Thyroid gland (tissue), 4 donors: ENCODE measurements around the gene ARHGEF25. TPM values are rescaled to one million over a fixed set of nuclear protein-coding genes. Genes with fewer than 3 reads are reported as not detected.

ENCODE experiments used
- DNase-seq, 2 donors: peaks; one replicate each; pipeline ENCODE4 v3.0.0-alpha.2; 2019
- H3K27ac ChIP-seq, 3 donors: fragments of 200-600 bp; sonication (generic); 1 replicate in 2 of 3; 2 replicates in 1 of 3; pipeline ENCODE4 v1.5.1; 2016 to 2019; ENCODE audit warnings: mild to moderate bottlenecking in 1 of 3, moderate library complexity in 1 of 3
- H3K27me3 ChIP-seq: fragments of 200-600 bp; sonication (generic); one replicate; pipeline ENCODE4 v1.5.1; 2019
- H3K36me3 ChIP-seq, 2 donors: fragments of 200-600 bp; sonication (generic); one replicate each; pipeline ENCODE4 v1.5.1; 2016 to 2019
- H3K4me1 ChIP-seq, 2 donors: fragments of 200-600 bp; sonication (generic); one replicate each; pipeline ENCODE4 v1.5.1; 2017 to 2019
- H3K4me3 ChIP-seq, 3 donors: fragments of 200-600 bp; sonication (generic); replicated peaks in 1 of 3; 1 replicate in 2 of 3; 2 replicates in 1 of 3; pipeline ENCODE4 v1.5.1; 2016; ENCODE audit warnings: mild to moderate bottlenecking in 1 of 3
- H3K9me3 ChIP-seq: fragments of 200-600 bp; sonication (generic); one replicate; pipeline ENCODE4 v1.5.1; 2017
- POLR2A ChIP-seq, 2 donors: fragments of 450-650 bp; IDR thresholded peaks; one replicate each; pipeline ENCODE4 v1.6.1; 2017; ENCODE audit warnings: antibody characterized with exemption in 2 of 2, mild to moderate bottlenecking in 2 of 2, moderate library complexity in 1 of 2
- WGBS, 2 donors: methylation state at CpG; one replicate each; pipeline ENCODE4 v1.1.5; 2017; 5-methylcytosine and 5-hydroxymethylcytosine counted together
- intact Hi-C: fragments of 100-400 bp; cut with DNase I; formaldehyde crosslinking; loops from one replicate; pipeline ENCODE4 v1.15.1; 2023
- total RNA-seq, 4 donors: library from RNA; depleted of rRNA; stranded (reverse); fragments of >200 nt; gene quantifications; one replicate each; pipeline ENCODE4 v1.2.3, GENCODE V29; 2016
- TF ChIP-seq, protein P1 (sequence below), 6 experiments: fragments of 200-600 bp in 3 of 6; fragments of 450-650 bp in 3 of 6; sonication (generic) in 3 of 6; IDR thresholded peaks; one replicate each; pipeline ENCODE4 v1.5.1; 2016 to 2019; ENCODE audit warnings: antibody characterized with exemption in 6 of 6, mild to moderate bottlenecking in 2 of 6, inconsistent platforms in 1 of 6, moderate library complexity in 1 of 6

ARHGEF25 gene
- total RNA-seq, 4 donors from 2014 or later: 3.3 to 25.8 (median 3.9) TPM

DNA sequence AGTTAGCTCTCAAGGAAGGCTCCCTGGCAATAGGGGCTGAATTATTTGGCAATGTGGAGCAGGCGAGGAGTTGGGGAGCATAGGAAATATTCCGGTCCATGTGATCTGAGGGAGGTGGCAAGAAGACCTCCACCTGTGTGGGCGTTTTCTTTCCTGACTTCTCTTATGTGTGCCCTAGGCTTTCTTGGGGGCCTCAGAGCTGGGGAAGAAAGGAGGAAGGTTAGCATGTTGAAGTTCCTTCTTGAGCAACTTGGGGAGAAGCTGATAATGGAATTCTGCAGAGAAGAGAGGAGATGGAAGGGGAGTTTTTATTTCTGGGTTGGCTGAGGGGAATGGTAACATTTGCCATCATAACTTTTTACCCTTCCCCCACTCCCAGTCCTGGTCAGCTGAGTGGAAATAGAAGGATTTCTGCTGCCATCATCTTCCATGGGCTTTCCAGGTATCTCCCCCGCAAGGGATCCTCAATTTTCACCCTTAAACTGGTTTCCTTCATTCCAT, 5.4 kb upstream of the ARHGEF25 start:
- H3K27ac ChIP-seq: no peak overlapping the region
- whole genome bisulfite sequencing, 2 donors: 80 to 81% methylated on average over 4 of the region's 4 CpGs
- TF ChIP-seq, protein P1, sequence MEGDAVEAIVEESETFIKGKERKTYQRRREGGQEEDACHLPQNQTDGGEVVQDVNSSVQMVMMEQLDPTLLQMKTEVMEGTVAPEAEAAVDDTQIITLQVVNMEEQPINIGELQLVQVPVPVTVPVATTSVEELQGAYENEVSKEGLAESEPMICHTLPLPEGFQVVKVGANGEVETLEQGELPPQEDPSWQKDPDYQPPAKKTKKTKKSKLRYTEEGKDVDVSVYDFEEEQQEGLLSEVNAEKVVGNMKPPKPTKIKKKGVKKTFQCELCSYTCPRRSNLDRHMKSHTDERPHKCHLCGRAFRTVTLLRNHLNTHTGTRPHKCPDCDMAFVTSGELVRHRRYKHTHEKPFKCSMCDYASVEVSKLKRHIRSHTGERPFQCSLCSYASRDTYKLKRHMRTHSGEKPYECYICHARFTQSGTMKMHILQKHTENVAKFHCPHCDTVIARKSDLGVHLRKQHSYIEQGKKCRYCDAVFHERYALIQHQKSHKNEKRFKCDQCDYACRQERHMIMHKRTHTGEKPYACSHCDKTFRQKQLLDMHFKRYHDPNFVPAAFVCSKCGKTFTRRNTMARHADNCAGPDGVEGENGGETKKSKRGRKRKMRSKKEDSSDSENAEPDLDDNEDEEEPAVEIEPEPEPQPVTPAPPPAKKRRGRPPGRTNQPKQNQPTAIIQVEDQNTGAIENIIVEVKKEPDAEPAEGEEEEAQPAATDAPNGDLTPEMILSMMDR (IDR thresholded peaks at IDR 0.05): no peak
- TF ChIP-seq POLR2A (IDR thresholded peaks at IDR 0.05): no peak
- no peak overlapping the region for H3K4me3 ChIP-seq
- intact Hi-C loops: no loop called here
- peaks cover 22 to 23% of the 10 kb centered on the region in 2 donors for H3K4me1 ChIP-seq
- H3K27me3 ChIP-seq: no peaks in the 10 kb centered on the region
- no peaks in the 10 kb centered on the region for H3K9me3 ChIP-seq
- peaks cover 8 to 17% of the 10 kb centered on the region in 2 donors for H3K36me3 ChIP-seq
- DNase-seq: no peak

DNA sequence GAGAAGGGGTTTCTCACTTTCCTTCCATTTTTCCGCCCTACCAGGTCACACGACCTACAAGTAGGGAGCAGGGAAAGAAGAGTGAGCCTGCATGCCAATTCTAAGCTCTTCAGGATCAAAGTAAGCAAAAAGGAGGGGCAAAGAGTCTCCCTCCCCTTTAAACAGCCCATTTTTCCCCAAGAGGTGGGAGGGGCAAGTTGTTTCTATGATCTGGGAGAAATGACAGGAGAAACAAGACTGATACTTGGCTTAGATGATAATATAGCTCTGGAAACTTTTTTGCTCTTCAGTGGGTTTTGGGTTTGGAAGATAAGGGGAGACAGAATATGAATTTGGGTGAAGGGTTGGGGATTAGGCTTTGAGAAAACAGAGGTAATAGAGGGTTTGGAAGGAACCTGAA, 4.8 kb upstream of the ARHGEF25 start:
- WGBS, 2 donors: 32 to 64% methylated on average over 2 of the region's 2 CpGs
- intact Hi-C loops: no loop called here
- DNase-seq: no peak
- no peak overlapping the region for H3K4me3 ChIP-seq
- TF ChIP-seq, protein P1 (IDR thresholded peaks at IDR 0.05): no peak
- TF ChIP-seq POLR2A (IDR thresholded peaks at IDR 0.05): no peak
- peaks cover 5 to 12% of the 10 kb centered on the region in 2 donors for H3K36me3 ChIP-seq
- H3K9me3 ChIP-seq: no peaks in the 10 kb centered on the region
- H3K27ac ChIP-seq: no peak overlapping the region
- no peaks in the 10 kb centered on the region for H3K27me3 ChIP-seq
- peaks cover 25 to 27% of the 10 kb centered on the region in 2 donors for H3K4me1 ChIP-seq

DNA sequence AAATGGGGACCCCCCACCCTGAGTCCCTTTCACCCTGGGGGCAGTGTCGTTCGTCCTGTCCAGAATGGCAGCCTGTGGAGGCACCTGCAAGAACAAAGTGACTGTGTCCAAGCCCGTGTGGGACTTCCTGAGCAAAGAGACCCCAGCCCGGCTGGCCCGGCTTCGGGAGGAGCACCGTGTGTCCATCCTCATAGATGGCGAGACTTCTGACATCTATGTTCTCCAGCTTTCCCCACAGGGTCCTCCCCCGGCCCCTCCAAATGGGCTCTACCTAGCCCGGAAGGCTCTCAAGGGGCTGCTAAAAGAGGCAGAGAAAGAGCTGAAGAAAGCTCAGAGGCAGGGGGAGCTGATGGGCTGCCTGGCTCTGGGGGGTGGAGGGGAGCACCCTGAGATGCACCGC, 4.4 kb upstream of the ARHGEF25 start:
- Histone ChIP-seq H3K4me1 (peaks cover 30 to 31% of the 10 kb centered on the region in 2 donors), H3K9me3 (no peaks in the 10 kb centered on the region), H3K27ac (no peak overlapping the region), H3K4me3 (no peak overlapping the region), H3K36me3 (peaks cover 5 to 9% of the 10 kb centered on the region in 2 donors), H3K27me3 (no peaks in the 10 kb centered on the region)
- WGBS, 2 donors: 91 to 93% methylated on average over 11 of the region's 11 CpGs
- DNase-seq: no peak
- TF ChIP-seq, protein P1 (IDR thresholded peaks at IDR 0.05): no peak
- TF ChIP-seq POLR2A (IDR thresholded peaks at IDR 0.05): no peak
- intact Hi-C loops: no loop called here

DNA sequence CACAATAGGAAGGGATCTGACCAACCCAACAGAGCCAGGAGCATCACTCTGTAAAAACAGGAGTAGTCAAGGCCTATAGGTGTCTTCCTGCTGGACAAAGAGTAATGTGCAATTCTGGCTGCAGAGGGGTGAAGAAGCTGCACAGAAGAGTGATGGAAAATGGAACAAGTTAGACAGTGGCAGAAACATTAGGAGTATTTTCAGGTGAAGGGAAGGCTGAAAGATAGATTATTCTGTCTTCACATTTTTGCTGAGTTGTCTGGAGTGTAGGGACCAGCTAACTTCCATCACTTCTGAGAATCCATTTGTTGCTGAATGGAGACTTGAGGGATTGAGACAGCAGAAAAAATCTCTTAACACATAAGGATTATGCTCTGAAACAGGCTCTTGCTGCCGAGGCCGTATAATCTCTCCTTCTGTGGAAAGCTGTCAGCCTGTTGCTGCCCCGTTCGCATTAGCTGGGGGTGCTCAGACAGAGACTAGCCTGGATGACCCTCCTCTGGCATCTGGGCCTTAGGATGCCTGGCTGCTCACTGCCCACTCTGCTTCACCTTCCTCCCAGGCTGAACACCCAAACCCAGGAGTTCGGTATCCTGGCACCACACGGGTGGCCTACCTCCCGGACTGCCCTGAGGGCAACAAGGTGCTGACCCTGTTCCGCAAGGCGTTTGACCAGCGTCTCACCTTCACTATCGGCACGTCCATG, 3.1 kb upstream of the ARHGEF25 start:
- intact Hi-C loops: no loop called here
- no peak for DNase-seq
- H3K4me1 ChIP-seq: peaks cover 30 to 34% of the 10 kb centered on the region in 2 donors
- 92 to 93% methylated on average over 12 of the region's 12 CpGs for WGBS, 2 donors
- H3K27me3 ChIP-seq: no peaks in the 10 kb centered on the region
- TF ChIP-seq POLR2A (IDR thresholded peaks at IDR 0.05): no peak
- TF ChIP-seq, protein P1 (IDR thresholded peaks at IDR 0.05): no peak
- peaks cover 5% of the 10 kb centered on the region in 2 donors for H3K36me3 ChIP-seq
- H3K9me3 ChIP-seq: no peaks in the 10 kb centered on the region
- H3K27ac ChIP-seq: no peak overlapping the region
- H3K4me3 ChIP-seq: no peak overlapping the region

DNA sequence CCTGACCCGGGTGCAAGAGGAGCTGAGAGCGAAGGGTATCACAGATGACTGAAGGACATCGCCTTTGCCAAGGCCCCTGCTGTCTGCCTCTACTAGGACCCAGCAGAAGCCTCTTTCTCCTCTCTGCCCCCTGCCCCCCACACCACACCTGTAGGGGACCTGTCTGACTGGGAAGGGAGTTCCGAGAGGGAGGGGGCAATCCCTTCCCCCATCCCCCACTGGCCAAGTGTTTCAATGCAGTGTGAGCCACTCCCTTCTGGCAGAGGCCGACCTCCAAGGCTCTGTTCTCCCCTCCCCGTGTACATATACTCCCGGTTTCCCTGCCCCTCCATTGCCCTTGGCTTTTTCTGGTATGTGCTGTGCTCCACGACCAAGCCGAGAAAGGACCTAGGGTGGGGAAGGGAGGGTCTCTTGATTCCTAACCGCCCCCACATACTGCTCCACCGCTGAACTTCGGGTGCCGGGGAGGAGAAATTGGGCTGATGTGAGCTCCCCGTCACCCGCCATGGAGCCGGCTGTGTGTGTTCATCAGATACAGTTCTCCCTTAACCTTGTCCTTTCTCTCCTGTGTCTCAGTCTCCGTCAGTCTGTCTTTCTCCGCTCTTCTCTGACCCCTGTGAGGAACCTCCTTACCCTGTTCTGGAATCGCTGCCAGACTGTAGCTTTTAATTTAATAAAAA, 2.0 kb upstream of the ARHGEF25 start:
- Histone ChIP-seq H3K4me3 (no peak overlapping the region), H3K9me3 (no peaks in the 10 kb centered on the region), H3K4me1 (peaks cover 23% of the 10 kb centered on the region in 2 donors), H3K36me3 (peaks cover 5% of the 10 kb centered on the region in 2 donors), H3K27me3 (no peaks in the 10 kb centered on the region), H3K27ac (no peak overlapping the region)
- no peak for TF ChIP-seq POLR2A (IDR thresholded peaks at IDR 0.05)
- TF ChIP-seq, protein P1 (IDR thresholded peaks at IDR 0.05): no peak
- intact Hi-C loops: no loop called here
- 72 to 77% methylated on average over 19 of the region's 19 CpGs for WGBS, 2 donors
- no peak for DNase-seq
